ENCODE measurements around the gene MUC5AC. TPM values are rescaled to one million over a fixed set of nuclear protein-coding genes. Genes with fewer than 3 reads are reported as not detected.

Gene MUC5AC
- total RNA-seq, 1 experiment from 2014 or later: under 0.01 TPM

DNA sequence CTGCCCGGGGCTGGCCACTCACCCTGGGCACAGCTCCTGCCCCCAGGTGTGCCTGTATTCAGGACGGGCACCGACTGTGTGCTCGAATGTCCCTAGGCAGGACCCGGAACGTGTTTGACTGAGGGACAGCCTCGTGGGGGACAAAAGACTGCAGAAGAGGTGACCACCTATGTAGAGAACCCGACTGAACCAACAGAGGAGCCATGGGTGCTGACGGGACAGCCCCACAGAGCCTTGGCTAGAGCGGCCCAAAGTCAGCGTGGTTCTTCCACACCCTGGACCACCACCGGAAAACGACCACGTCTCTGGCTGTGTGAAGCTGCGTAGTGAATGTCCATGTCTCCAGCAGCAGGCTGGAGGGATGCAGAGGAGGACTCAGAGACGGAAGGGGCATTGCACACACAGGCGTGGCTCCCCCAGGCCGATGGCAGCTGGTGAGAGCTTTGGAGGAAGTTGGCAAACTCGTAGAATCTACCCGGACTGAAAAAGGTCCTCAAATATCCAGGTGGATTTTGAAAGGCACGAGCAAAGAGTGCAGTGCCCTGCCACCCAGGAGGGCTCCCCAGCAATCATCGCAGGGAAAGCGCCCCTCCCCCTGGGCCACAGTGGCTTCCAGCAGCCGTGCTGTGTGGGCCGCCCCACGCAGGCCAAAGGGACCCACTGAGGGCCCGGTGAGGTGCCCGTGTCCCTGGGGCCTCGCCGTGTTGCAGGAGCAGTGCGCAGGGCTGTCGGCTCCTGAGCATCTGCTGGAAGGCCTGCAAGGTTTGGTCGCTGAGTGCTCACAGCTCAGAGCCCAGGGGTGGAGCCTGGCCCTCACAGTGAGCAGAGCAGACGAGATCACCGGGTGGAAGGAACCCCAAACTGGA is 47.6 kb downstream of the MUC5AC start:
- POLR2A ChIA-PET: interaction anchor here (0.7 kb wide), 1 partner anchor 37 kb away, joined by 3 read pairs; no protein-coding TSS in a partner anchor
- H3K9me3 ChIP-seq (ENCODE audit: control insufficient read depth in 1 of 2, insufficient read depth in 1 of 2, low read depth in 1 of 2, low read length in 2 of 2): no peaks in the 10 kb centered on the region
- H3K4me1 ChIP-seq (ENCODE audit: control insufficient read depth in 1 of 2, insufficient read depth in 2 of 2, low read length in 2 of 2): peaks cover 13 to 17% of the 10 kb centered on the region in 2 experiments
- H3K79me2 ChIP-seq (ENCODE audit: insufficient read depth, low read length): no peaks in the 10 kb centered on the region
- H3K36me3 ChIP-seq (ENCODE audit: control insufficient read depth in 1 of 2, insufficient read depth in 2 of 2, low read length in 2 of 2): no peaks in the 10 kb centered on the region
- RAD21 ChIA-PET (ENCODE audit: low non-redundant PET in 1 of 2, low total read pairs in 2 of 2, uncharacterized antibody in 2 of 2, unreplicated experiment in 2 of 2): no interaction called here
- intact Hi-C loops (cut with micrococcal nuclease): no loop called here
- no peak overlapping the region for H3K4me2 ChIP-seq (ENCODE audit: low read length)
- DNase-seq (ENCODE audit: low read depth, low spot score) (no peak), ATAC-seq (no peak)
- no peaks in the 10 kb centered on the region for H4K20me1 ChIP-seq (ENCODE audit: insufficient read depth)
- BruUV-seq (replicated peaks): no TSS peak
- no peaks in the 10 kb centered on the region for H3K27me3 ChIP-seq (ENCODE audit: insufficient read depth, low read length)
- no peak overlapping the region for H2AFZ ChIP-seq (ENCODE audit: low read depth, low read length, poor library complexity, severe bottlenecking)
- TF ChIP-seq TCF7L2 (IDR thresholded peaks at IDR 0.05; ENCODE audit: borderline replicate concordance, extremely low read depth, insufficient read depth, insufficient read length): no peak
- TF ChIP-seq CBX3 (IDR thresholded peaks at IDR 0.05; ENCODE audit: low read depth): no peak
- TF ChIP-seq, protein P1, sequence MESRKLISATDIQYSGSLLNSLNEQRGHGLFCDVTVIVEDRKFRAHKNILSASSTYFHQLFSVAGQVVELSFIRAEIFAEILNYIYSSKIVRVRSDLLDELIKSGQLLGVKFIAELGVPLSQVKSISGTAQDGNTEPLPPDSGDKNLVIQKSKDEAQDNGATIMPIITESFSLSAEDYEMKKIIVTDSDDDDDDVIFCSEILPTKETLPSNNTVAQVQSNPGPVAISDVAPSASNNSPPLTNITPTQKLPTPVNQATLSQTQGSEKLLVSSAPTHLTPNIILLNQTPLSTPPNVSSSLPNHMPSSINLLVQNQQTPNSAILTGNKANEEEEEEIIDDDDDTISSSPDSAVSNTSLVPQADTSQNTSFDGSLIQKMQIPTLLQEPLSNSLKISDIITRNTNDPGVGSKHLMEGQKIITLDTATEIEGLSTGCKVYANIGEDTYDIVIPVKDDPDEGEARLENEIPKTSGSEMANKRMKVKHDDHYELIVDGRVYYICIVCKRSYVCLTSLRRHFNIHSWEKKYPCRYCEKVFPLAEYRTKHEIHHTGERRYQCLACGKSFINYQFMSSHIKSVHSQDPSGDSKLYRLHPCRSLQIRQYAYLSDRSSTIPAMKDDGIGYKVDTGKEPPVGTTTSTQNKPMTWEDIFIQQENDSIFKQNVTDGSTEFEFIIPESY (IDR thresholded peaks at IDR 0.05; ENCODE audit: extremely low read depth, insufficient replicate concordance, low read length): no peak
- no peak for TF ChIP-seq RAD21 (IDR thresholded peaks at IDR 0.05; ENCODE audit: low read depth)
- TF ChIP-seq ELF1 (IDR thresholded peaks at IDR 0.05; ENCODE audit: borderline replicate concordance, low read depth): no peak
- no peak for TF ChIP-seq FOSL1 (IDR thresholded peaks at IDR 0.05; ENCODE audit: low read depth)
- TF ChIP-seq, protein P2, sequence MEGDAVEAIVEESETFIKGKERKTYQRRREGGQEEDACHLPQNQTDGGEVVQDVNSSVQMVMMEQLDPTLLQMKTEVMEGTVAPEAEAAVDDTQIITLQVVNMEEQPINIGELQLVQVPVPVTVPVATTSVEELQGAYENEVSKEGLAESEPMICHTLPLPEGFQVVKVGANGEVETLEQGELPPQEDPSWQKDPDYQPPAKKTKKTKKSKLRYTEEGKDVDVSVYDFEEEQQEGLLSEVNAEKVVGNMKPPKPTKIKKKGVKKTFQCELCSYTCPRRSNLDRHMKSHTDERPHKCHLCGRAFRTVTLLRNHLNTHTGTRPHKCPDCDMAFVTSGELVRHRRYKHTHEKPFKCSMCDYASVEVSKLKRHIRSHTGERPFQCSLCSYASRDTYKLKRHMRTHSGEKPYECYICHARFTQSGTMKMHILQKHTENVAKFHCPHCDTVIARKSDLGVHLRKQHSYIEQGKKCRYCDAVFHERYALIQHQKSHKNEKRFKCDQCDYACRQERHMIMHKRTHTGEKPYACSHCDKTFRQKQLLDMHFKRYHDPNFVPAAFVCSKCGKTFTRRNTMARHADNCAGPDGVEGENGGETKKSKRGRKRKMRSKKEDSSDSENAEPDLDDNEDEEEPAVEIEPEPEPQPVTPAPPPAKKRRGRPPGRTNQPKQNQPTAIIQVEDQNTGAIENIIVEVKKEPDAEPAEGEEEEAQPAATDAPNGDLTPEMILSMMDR (IDR thresholded peaks at IDR 0.05 in 2 of 3, conservative IDR thresholded peaks at IDR 0.05 in 1 of 3; ENCODE audit: borderline replicate concordance in 1 of 3, insufficient read depth in 1 of 3, low read depth in 2 of 3, low read length in 2 of 3): no peak
- TF ChIP-seq POLR2AphosphoS5 (IDR thresholded peaks at IDR 0.05; ENCODE audit: low read depth, low read length): no peak
- TF ChIP-seq JUND (IDR thresholded peaks at IDR 0.05): no peak
- no peak for TF ChIP-seq YY1 (IDR thresholded peaks at IDR 0.05; ENCODE audit: extremely low read depth, insufficient replicate concordance, low read depth, low read length)
- H3K9me2 ChIP-seq (ENCODE audit: insufficient read depth): no peaks in the 10 kb centered on the region
- H3K9ac ChIP-seq (ENCODE audit: low read length): no peak overlapping the region
- no peak overlapping the region for H3K27ac ChIP-seq (ENCODE audit: low read depth, low read length)
- CTCF ChIA-PET: no interaction called here
- H3K4me3 ChIP-seq (replicated peaks in 1 of 2; ENCODE audit: low read depth in 1 of 2, low read length in 2 of 2): no peak overlapping the region
